Hematopoietic multipotent progenitor cell treated with erythropoietin and hydrocortisone succinate and interleukin-3 and kit ligand, for 4 days (in vitro differentiated cells): ENCODE data around the gene KCNIP4.

Experiments
- DNase-seq: peaks from one replicate; pipeline ENCODE4 v3.0.0-alpha.2; 2015

KCNIP4 gene

DNA sequence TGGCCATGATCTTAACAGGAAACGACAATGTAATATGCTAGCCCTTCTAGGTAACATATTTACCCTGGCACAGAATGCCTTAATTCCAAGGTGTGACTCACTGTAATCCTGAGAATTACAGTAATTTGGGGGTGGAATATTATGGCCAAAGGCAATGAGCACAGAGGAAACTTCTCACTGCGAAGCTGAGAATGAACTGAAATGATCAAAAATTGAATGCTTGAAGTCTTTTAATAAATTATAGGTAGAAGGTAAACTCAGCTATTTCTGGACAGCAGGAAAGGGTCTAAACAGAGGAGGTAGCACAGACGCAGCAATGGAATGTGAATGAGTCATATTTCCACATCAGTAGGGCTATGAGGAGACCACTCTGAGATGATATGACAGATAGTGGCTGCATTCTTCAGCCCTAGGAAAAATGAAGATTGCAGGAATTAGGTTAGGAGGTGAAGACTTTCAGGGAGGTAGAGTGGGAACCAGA lies 935.7 kb downstream of the KCNIP4 start:
- DNase-seq, result no peak

GRCh38 chr4:21011106-21011505 lies 937.5 kb downstream of the KCNIP4 start:
- DNase-seq, result no peak

DNA sequence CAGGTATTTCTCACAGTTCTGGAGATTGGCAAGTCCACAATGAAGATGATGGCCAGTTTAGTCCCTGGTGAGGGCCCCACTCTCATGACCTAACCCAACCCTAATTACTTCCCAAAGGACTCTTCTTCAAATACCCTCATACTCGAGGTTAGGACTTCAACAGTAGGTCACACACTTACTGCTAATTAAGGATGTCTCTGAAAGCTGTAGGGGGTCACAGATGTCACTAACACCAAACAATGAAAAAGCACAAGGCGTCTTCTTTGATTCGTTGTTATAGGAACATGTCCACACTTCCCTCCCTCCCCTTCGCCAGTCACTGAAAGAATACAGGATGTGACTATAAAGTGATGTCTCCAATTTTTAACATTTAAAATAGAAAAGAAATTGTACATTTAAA lies 938.6 kb downstream of the KCNIP4 start:
- no peak for DNase-seq

GRCh38 chr4:21005647-21006046 lies 942.9 kb downstream of the KCNIP4 start:
- DNase-seq, result no peak

DNA sequence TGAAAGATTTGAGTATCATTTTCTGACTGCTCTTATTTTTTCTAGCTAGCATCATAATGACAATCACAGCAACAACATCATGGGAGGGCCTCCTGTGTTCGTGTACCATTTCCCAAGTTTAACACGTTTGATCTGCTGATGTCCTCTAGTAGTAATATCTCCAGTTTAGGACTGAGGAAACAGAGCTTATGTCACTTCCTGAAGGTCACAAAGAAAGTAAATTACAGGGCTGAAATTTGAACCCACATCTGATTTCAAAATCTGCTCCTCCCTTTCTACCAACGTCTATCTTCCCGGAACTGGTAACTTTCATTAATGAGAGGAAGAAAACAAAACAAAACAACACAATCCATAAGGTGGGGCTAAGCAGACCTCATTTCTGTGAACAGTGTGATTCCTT lies 945.6 kb downstream of the KCNIP4 start:
- no peak for DNase-seq

DNA sequence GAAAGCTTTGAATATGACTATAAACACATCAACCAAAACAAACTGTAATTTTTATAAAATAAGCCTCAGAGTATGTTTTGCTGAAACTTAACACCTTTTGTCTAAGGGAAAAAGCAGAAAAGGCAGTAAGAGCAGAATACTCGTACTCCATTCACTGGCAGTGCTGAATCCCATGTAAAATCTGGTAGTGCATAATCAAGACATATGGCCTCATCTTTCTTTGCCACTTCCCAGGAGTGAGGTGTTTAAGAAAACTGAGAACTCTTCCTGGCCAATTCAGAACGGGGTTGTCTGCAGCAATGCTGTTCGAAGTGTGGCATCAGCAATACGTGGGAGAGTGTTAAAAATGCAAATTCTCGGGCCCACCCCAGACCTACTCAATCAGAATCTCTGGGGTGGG lies 946.3 kb downstream of the KCNIP4 start:
- DNase-seq, result no peak

DNA sequence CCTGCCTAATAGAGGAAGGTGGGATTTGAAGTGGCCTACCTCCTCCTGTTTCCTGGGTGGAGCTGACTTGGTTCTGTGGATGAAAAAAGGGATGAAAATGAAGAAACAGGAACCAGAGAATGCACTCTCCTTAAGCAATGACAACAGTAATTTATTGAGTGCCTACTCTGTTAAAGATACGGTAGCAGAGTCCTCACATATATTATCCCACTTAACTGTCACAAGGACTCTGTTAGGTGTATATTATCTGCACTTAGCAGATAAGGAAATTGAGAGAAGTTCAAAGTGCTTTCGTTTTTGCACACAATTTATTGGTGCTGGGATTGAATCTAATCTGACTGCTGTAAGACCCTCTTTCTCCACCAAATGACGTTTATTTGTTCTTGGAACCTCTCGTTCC lies 947.1 kb downstream of the KCNIP4 start:
- no peak for DNase-seq

- no peak for DNase-seq
Observed at GRCh38 chr4:20997886-20998285, 950.7 kb downstream of the KCNIP4 start.

DNA sequence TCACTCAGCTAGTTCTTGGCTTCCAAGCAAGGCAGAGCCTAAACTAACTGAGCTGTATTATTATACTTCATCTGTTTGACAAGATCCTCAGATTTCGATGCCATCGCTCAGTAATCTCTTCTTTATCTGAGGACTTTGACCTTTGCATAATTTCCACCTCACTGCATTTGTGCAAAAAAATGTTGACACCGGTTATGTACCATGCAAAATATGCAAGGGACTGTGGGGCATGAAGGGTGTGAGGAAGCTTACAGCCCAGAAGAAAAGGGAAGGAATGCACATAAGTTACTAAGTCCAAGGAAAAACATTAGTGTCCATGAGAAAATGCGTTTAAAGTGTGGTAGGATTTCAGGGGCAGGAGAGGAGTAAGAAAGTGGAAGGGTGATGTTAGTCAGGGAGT lies 953.0 kb downstream of the KCNIP4 start:
- no peak for DNase-seq

DNA sequence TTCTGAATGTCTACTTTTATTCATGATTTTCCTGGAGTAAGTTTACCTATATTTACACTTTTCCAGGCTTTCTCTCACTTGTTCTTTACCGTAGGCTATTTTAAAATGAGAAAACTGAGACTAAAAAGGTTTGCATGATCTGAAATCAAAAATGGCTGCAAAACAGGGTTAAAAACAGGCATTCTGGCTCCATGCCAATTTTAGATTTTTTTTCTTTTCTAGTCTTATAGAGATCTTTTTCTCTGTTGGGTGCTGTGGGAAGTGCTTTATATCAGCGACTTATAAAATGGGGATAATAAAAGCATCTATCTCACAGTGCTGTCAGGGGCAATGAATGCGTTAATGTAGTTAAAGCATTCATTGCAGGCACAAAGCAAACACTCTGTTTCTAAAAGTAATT lies 953.6 kb downstream of the KCNIP4 start:
- no peak for DNase-seq

- DNase-seq, result no peak
Observed at GRCh38 chr4:20992002-20992401, 956.6 kb downstream of the KCNIP4 start.

DNA sequence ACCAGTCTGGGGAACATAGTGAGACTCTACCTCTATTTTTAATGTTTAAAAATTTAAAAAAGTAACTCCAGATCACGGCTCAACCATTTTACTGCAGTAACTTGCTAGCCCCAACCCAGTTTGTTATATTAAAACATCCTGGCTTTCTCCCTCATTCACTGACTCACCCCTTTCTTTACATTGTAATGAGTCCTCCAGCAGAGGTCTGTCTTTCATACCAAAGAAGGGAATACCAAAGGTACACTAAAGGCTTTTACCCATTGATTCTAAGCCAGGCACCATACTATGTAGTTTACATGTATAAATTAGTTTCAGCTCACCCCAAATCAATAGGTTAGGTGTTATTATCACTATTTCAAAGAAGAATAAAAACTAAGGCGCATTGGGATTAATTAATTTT lies 961.4 kb downstream of the KCNIP4 start:
- DNase-seq, result no peak

- no peak for DNase-seq
Observed at GRCh38 chr4:20984576-20984836, 964.1 kb downstream of the KCNIP4 start.

GRCh38 chr4:20983763-20984575 lies 964.6 kb downstream of the KCNIP4 start:
- no peak for DNase-seq

DNA sequence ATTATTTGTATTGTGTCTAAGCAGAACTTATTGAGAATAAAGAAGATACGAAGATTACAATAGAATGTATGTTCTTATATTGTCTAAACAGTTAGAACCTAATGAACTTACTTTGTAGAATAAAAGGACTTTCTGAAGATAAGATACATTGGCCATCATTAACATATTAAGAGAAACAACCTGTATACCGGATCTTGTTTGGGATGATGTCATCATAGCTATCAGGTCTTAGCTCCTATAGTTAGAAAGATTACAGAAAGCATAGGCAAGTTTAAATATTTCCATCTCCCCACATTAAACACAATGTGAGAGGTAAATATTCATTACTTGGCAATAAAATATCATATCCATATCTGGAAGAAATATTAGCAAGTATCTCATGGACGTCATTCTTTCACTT lies 966.0 kb downstream of the KCNIP4 start:
- no peak for DNase-seq

DNA sequence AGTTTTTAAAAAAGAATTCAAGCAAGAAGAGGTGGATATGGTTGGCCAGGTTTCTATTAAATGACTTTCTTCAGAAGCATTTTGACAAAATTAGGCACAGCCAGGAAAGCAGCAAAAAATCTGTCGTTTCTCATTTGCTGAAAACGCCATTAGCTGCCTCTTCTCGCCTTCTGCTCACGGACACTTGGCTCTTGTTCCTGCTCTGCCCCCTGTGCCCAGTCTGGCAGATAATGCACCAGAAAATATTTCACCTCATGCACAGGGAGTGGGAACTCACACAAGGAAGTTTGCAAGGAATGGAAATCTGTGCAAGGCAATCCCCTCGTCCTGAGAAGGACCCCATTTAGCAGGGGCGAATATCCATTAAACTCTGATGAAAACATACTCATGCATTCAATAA lies 988.3 kb downstream of the KCNIP4 start:
- DNase-seq, result no peak

- no peak for DNase-seq
Observed at GRCh38 chr4:20954541-20954940, 994.0 kb downstream of the KCNIP4 start.

- no peak for DNase-seq
Observed at GRCh38 chr4:20944961-20945360, 1003.6 kb downstream of the KCNIP4 start.

DNA sequence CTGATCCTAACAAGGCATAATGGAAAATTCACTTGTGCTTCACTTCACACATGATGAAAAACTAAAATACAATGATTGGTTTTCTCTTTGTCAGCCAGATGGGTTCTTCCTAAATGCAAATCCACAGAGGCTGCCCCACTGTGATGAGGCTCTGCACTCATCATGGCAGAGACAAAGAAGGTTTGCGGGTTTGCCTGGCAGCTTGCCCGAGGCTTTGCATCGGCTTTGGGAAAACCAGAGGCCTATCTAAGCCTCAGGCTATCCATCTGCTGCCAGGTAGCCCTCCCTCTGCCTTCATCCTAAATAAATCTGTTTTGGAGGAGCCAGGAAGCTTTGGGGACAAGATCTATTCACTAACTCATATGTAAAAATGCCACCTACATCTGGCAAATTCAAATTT lies 1004.1 kb downstream of the KCNIP4 start:
- no peak for DNase-seq

GRCh38 chr4:20938204-20938603 lies 1010.4 kb downstream of the KCNIP4 start:
- DNase-seq, result no peak

DNA sequence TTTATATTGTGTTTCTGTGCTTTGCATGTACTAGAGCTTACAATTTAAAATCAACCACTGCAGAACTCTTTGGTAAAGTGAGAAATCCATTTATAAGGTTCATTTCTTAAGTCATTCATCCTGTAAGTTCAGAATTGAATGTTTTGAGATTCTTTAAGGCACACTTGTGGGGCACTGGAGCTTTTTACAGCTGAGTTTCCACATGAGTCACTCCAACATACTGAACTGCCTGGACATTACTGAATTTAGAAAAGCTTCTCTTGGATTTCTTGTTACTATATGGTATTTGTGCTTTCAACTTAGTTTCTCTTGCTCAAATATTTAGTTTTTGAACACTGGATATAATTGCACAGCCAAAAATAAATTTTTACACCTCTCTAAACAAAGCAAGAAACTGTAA lies 1022.0 kb downstream of the KCNIP4 start:
- no peak for DNase-seq

GRCh38 chr4:20925176-20925575 lies 1023.4 kb downstream of the KCNIP4 start:
- no peak for DNase-seq

GRCh38 chr4:20922962-20923361 lies 1025.6 kb downstream of the KCNIP4 start:
- no peak for DNase-seq

DNA sequence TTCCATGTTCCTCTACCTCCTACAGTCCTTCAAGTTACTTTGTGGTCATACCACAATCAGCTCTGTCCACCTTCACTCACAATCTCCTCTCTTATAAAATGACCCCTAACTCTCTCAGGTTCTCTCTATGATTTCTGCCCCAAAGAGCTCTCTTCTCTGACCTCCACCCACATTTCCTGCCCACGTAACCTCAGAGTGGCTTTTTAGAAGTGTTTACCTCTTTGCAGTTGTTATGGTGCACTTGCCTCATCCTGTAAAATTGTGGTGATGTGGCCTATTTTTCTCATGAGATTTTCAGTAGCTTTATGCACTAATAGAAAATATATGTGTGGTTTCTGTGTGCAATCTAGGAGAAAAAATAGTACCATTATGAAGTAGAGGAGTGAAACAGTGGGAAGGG lies 1032.5 kb downstream of the KCNIP4 start:
- no peak for DNase-seq

DNA sequence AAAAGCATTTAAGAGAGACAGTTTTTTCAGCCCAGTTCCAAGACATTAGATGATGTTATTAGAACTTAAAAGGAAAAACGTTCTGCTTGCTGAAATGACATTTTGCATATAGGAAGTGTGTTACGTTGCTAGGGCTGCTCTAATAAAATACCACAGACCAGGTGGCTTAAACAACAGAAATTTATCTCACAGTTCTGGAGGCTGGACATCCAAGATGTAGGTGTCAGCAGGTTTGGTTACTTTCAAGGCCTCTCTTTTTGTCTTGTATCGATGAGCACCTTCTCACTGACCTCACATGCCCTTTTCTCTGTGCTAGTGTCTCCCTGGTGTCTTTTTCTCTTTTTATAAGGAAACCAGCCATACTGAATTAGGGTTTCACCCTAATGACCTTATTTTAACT lies 1043.6 kb downstream of the KCNIP4 start:
- DNase-seq, result no peak

DNA sequence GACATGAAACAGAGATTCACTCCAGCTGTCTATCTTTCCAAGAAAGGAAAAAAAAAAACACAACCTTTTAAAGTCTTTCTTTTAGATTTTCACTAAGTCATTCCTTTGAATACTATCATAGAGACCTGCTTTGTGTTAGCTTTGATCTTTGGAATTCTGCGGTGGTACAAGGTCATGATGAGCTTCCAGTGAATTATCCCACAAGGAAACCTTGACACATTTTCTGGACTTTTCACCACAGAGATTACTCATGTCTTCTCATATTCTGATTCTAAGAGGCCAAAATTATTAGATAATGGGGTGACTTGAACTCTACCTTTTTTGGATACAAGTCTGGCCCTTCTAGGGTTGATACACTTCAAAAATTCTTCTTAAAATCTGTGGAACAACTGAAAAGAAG lies 1046.7 kb downstream of the KCNIP4 start:
- DNase-seq, result no peak
